ENCODE data around the gene ANO3. TPM values are rescaled to one million over a fixed set of nuclear protein-coding genes. Genes with fewer than 3 reads are reported as not detected.

The ANO3 gene
- total RNA-seq, 1 donor: not detected

GRCh38 chr11:26703411-26704191 is 371.7 kb downstream of the ANO3 start:
- no peaks in the 10 kb centered on the region for H3K27me3 ChIP-seq (ENCODE audit: insufficient read depth, low read length)
- no peaks in the 10 kb centered on the region for H3K4me1 ChIP-seq (ENCODE audit: insufficient read depth, low read length)
- no peaks in the 10 kb centered on the region for H3K9me3 ChIP-seq (ENCODE audit: low read depth, low read length)
- no peak overlapping the region for H3K4me3 ChIP-seq (ENCODE audit: low read length)

GRCh38 chr11:26704249-26704648 is 372.3 kb downstream of the ANO3 start:
- H3K9me3 ChIP-seq (ENCODE audit: low read depth, low read length): no peaks in the 10 kb centered on the region
- H3K4me3 ChIP-seq (ENCODE audit: low read length): no peak overlapping the region
- H3K27me3 ChIP-seq (ENCODE audit: insufficient read depth, low read length): no peaks in the 10 kb centered on the region
- H3K4me1 ChIP-seq (ENCODE audit: insufficient read depth, low read length): no peaks in the 10 kb centered on the region

GRCh38 chr11:26706181-26706580 is 374.3 kb downstream of the ANO3 start:
- H3K9me3 ChIP-seq (ENCODE audit: low read depth, low read length): no peaks in the 10 kb centered on the region
- no peaks in the 10 kb centered on the region for H3K27me3 ChIP-seq (ENCODE audit: insufficient read depth, low read length)
- no peaks in the 10 kb centered on the region for H3K4me1 ChIP-seq (ENCODE audit: insufficient read depth, low read length)
- H3K4me3 ChIP-seq (ENCODE audit: low read length): no peak overlapping the region

- H3K27me3 ChIP-seq (ENCODE audit: insufficient read depth, low read length): no peaks in the 10 kb centered on the region
- H3K9me3 ChIP-seq (ENCODE audit: low read depth, low read length): no peaks in the 10 kb centered on the region
- no peak overlapping the region for H3K4me3 ChIP-seq (ENCODE audit: low read length)
- no peaks in the 10 kb centered on the region for H3K4me1 ChIP-seq (ENCODE audit: insufficient read depth, low read length)
Measured at GRCh38 chr11:26708736-26709456, 377.0 kb downstream of the ANO3 start.

- Histone ChIP-seq H3K4me1 (ENCODE audit: insufficient read depth, low read length) (no peaks in the 10 kb centered on the region), H3K4me3 (ENCODE audit: low read length) (no peak overlapping the region), H3K9me3 (ENCODE audit: low read depth, low read length) (no peaks in the 10 kb centered on the region), H3K27me3 (ENCODE audit: insufficient read depth, low read length) (no peaks in the 10 kb centered on the region)
Measured at GRCh38 chr11:26710489-26710888, 378.6 kb downstream of the ANO3 start.

- H3K27me3 ChIP-seq (ENCODE audit: insufficient read depth, low read length): no peaks in the 10 kb centered on the region
- H3K4me3 ChIP-seq (ENCODE audit: low read length): no peak overlapping the region
- no peaks in the 10 kb centered on the region for H3K4me1 ChIP-seq (ENCODE audit: insufficient read depth, low read length)
- no peaks in the 10 kb centered on the region for H3K9me3 ChIP-seq (ENCODE audit: low read depth, low read length)
Measured at GRCh38 chr11:26712497-26712896, 380.6 kb downstream of the ANO3 start.

Other genes starting within 250 kb of the ANO3 start
- gene MUC15, start 240.1 kb downstream of the ANO3 start, total RNA-seq: not detected

All from mononuclear cell (primary cell).